WTC11 (cell line): ENCODE measurements around the gene SLC2A4. TPM values are rescaled to one million over a fixed set of nuclear protein-coding genes. Genes with fewer than 3 reads are reported as not detected.

Source experiments
- ATAC-seq: fragments of 200-7000 bp; cut with Tn5 transposase; 2 replicates; pipeline ENCODE4 v1.10.0; 2021; ENCODE audit warnings: mild to moderate bottlenecking, moderate library complexity
- CTCF ChIA-PET: fragments of 300-600 bp; sonication (Branson Sonifier 250); formaldehyde crosslinking; loops from one replicate; lab custom pipeline; 2021; ENCODE audit warnings: antibody characterized with exemption; lab: Charles Lee
- POLR2A ChIA-PET: fragments of 350-600 bp; sonication (Branson Sonifier 250); formaldehyde crosslinking; loops from one replicate; lab custom pipeline; 2021; ENCODE audit warnings: antibody characterized with exemption; lab: Charles Lee
- DNase-seq: peaks from one replicate; pipeline ENCODE4 v3.0.0; 2021; ENCODE audit warnings: low spot score
- H3K27ac Mint-ChIP-seq: 2 replicates; pipeline ENCODE4 v1.8.0; 2021; ENCODE audit warnings: mixed read lengths
- H3K27me3 Mint-ChIP-seq: 2 replicates; pipeline ENCODE4 v1.8.0; 2021; ENCODE audit warnings: low read depth, mild to moderate bottlenecking, moderate library complexity, mixed read lengths
- H3K36me3 Mint-ChIP-seq: 2 replicates; pipeline ENCODE4 v1.8.0; 2021; ENCODE audit warnings: mixed read lengths
- H3K4me1 Mint-ChIP-seq: 2 replicates; pipeline ENCODE4 v1.8.0; 2022; ENCODE audit warnings: mixed read lengths
- H3K4me3 Mint-ChIP-seq: 2 replicates; pipeline ENCODE4 v1.8.0; 2021; ENCODE audit warnings: mild to moderate bottlenecking, moderate library complexity, mixed read lengths
- H3K9me3 Mint-ChIP-seq: 2 replicates; pipeline ENCODE4 v1.8.0; 2021; ENCODE audit warnings: mixed read lengths
- ATF1 ChIP-seq: sonication (generic); formaldehyde crosslinking; IDR thresholded peaks from 2 replicates; pipeline ENCODE4 v1.8.1; 2023; ENCODE audit warnings: mild to moderate bottlenecking, moderate library complexity, missing genetic modification reagents
- ELF4 ChIP-seq: sonication (generic); formaldehyde crosslinking; IDR thresholded peaks from 2 replicates; pipeline ENCODE4 v1.8.1; 2022; ENCODE audit warnings: low read depth, mild to moderate bottlenecking, moderate library complexity, missing genetic modification reagents
- ESRRA ChIP-seq: sonication (generic); formaldehyde crosslinking; IDR thresholded peaks from 2 replicates; pipeline ENCODE4 v1.8.1; 2022; ENCODE audit warnings: mild to moderate bottlenecking, missing genetic modification reagents, borderline replicate concordance
- KAT7 ChIP-seq: sonication (generic); formaldehyde crosslinking; IDR thresholded peaks from 2 replicates; pipeline ENCODE4 v1.8.1; 2023; ENCODE audit warnings: missing genetic modification reagents, mild to moderate bottlenecking, borderline replicate concordance
- PRRX2 ChIP-seq: fragments of 250-450 bp; sonication (Bioruptor Pico); IDR thresholded peaks from 2 replicates; pipeline ENCODE4 v1.8.0; 2021; ENCODE audit warnings: mild to moderate bottlenecking
- RORB ChIP-seq: fragments of 250-450 bp; sonication (Bioruptor Pico); IDR thresholded peaks from 2 replicates; pipeline ENCODE4 v1.9.0; 2021; ENCODE audit warnings: mild to moderate bottlenecking
- SMAD3 ChIP-seq: sonication (generic); formaldehyde crosslinking; IDR thresholded peaks from 2 replicates; pipeline ENCODE4 v1.8.0; 2022; ENCODE audit warnings: missing genetic modification reagents, mild to moderate bottlenecking, borderline replicate concordance
- SP1 ChIP-seq: sonication (generic); formaldehyde crosslinking; conservative IDR thresholded peaks from 2 replicates; pipeline ENCODE4 v1.8.1; 2022; ENCODE audit warnings: missing genetic modification reagents
- TEAD1 ChIP-seq: sonication (generic); formaldehyde crosslinking; IDR thresholded peaks from 2 replicates; pipeline ENCODE4 v1.8.0; 2022; ENCODE audit warnings: mild to moderate bottlenecking, missing genetic modification reagents
- TP53 ChIP-seq: sonication (generic); formaldehyde crosslinking; IDR thresholded peaks from 2 replicates; pipeline ENCODE4 v1.8.1; 2023; ENCODE audit warnings: mild to moderate bottlenecking, missing genetic modification reagents
- ZNF121 ChIP-seq: sonication (generic); formaldehyde crosslinking; IDR thresholded peaks from 2 replicates; pipeline ENCODE4 v1.8.0; 2023; ENCODE audit warnings: missing genetic modification reagents
- ZNF232 ChIP-seq: sonication (generic); formaldehyde crosslinking; IDR thresholded peaks from 2 replicates; pipeline ENCODE4 v1.8.0; 2022; ENCODE audit warnings: mild to moderate bottlenecking, missing genetic modification reagents
- ZNF263 ChIP-seq: sonication (generic); formaldehyde crosslinking; IDR thresholded peaks from 2 replicates; pipeline ENCODE4 v1.8.1; 2022; ENCODE audit warnings: low read depth, mild to moderate bottlenecking, moderate library complexity, missing genetic modification reagents
- ZNF416 ChIP-seq: fragments of 250-450 bp; sonication (Bioruptor Pico); IDR thresholded peaks from 2 replicates; pipeline ENCODE4 v1.9.0; 2021; ENCODE audit warnings: mild to moderate bottlenecking, inconsistent platforms
- ZNF671 ChIP-seq: fragments of 250-450 bp; sonication (Bioruptor Pico); IDR thresholded peaks from 2 replicates; pipeline ENCODE4 v1.8.0; 2021; ENCODE audit warnings: mild to moderate bottlenecking
- total RNA-seq: library from RNA; stranded (reverse); gene quantifications from 3 replicates; pipeline ENCODE4 v1.2.3, GENCODE V29; 2021
- TF ChIP-seq, protein P1 (sequence below): fragments of 250-450 bp; sonication (Bioruptor Pico); IDR thresholded peaks from 2 replicates; pipeline ENCODE4 v1.8.0; 2021; ENCODE audit warnings: mild to moderate bottlenecking
- TF ChIP-seq, protein P2 (sequence below): sonication (generic); formaldehyde crosslinking; IDR thresholded peaks from 2 replicates; pipeline ENCODE4 v1.8.0; 2022; ENCODE audit warnings: mild to moderate bottlenecking, missing genetic modification reagents
- TF ChIP-seq, protein P3 (sequence below): sonication (generic); formaldehyde crosslinking; IDR thresholded peaks from 2 replicates; pipeline ENCODE4 v1.8.0; 2023; ENCODE audit warnings: missing genetic modification reagents, mild to moderate bottlenecking, borderline replicate concordance
- TF ChIP-seq, protein P4 (sequence below): fragments of 250-450 bp; sonication (Bioruptor Pico); IDR thresholded peaks from 2 replicates; pipeline ENCODE4 v2.1.2; 2022; ENCODE audit warnings: mild to moderate bottlenecking, moderate library complexity
- TF ChIP-seq, protein P5 (sequence below): fragments of 250-450 bp; sonication (Bioruptor Pico); IDR thresholded peaks from 2 replicates; pipeline ENCODE4 v1.9.0; 2021; ENCODE audit warnings: mild to moderate bottlenecking

Gene SLC2A4
- total RNA-seq, 1 experiment from 2014 or later, result 6.4 TPM

DNA sequence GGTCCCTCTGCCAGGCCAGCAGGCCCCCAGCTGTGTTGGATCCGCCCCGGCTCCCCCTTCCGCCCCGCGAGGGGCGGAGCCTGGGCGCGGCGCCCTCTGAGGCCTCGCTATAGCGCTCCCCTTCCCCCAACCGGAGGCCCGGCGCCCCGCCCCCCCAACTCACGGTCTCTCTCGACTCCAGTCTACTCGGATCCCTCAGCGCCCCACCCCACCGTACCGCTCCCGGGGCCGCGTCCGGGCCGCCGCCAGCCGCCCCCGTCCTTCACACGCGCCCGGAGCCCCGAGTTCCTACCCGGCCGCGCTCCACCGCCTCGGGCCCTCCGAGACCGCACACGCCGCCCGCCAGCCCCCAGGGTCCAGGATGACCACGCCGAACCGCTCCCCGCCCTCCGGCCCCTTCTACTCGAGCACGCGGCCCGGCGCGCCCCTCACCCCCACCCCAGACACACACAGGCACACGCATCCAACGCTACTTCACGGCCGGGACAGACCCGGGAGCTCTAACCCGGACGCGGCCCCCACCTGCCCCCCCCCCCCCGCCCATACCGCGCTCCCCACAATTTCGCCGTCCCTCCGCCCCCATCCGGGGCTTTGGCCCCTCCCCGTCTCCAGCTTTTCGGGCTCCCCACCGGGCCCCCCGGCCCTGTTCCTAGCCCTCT is 43.6 kb upstream of the SLC2A4 start (continued):
- TF ChIP-seq, protein P1, sequence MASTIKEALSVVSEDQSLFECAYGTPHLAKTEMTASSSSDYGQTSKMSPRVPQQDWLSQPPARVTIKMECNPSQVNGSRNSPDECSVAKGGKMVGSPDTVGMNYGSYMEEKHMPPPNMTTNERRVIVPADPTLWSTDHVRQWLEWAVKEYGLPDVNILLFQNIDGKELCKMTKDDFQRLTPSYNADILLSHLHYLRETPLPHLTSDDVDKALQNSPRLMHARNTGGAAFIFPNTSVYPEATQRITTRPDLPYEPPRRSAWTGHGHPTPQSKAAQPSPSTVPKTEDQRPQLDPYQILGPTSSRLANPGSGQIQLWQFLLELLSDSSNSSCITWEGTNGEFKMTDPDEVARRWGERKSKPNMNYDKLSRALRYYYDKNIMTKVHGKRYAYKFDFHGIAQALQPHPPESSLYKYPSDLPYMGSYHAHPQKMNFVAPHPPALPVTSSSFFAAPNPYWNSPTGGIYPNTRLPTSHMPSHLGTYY (CRISPR knock-in tag), result no peak
- TF ChIP-seq ZNF263 (CRISPR knock-in tag), result no peak
- TF ChIP-seq ATF1 (CRISPR knock-in tag), result no peak
- TF ChIP-seq, protein P2, sequence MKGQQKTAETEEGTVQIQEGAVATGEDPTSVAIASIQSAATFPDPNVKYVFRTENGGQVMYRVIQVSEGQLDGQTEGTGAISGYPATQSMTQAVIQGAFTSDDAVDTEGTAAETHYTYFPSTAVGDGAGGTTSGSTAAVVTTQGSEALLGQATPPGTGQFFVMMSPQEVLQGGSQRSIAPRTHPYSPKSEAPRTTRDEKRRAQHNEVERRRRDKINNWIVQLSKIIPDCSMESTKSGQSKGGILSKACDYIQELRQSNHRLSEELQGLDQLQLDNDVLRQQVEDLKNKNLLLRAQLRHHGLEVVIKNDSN, result no peak
- TF ChIP-seq, protein P3, sequence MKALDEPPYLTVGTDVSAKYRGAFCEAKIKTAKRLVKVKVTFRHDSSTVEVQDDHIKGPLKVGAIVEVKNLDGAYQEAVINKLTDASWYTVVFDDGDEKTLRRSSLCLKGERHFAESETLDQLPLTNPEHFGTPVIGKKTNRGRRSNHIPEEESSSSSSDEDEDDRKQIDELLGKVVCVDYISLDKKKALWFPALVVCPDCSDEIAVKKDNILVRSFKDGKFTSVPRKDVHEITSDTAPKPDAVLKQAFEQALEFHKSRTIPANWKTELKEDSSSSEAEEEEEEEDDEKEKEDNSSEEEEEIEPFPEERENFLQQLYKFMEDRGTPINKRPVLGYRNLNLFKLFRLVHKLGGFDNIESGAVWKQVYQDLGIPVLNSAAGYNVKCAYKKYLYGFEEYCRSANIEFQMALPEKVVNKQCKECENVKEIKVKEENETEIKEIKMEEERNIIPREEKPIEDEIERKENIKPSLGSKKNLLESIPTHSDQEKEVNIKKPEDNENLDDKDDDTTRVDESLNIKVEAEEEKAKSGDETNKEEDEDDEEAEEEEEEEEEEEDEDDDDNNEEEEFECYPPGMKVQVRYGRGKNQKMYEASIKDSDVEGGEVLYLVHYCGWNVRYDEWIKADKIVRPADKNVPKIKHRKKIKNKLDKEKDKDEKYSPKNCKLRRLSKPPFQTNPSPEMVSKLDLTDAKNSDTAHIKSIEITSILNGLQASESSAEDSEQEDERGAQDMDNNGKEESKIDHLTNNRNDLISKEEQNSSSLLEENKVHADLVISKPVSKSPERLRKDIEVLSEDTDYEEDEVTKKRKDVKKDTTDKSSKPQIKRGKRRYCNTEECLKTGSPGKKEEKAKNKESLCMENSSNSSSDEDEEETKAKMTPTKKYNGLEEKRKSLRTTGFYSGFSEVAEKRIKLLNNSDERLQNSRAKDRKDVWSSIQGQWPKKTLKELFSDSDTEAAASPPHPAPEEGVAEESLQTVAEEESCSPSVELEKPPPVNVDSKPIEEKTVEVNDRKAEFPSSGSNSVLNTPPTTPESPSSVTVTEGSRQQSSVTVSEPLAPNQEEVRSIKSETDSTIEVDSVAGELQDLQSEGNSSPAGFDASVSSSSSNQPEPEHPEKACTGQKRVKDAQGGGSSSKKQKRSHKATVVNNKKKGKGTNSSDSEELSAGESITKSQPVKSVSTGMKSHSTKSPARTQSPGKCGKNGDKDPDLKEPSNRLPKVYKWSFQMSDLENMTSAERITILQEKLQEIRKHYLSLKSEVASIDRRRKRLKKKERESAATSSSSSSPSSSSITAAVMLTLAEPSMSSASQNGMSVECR (CRISPR knock-in tag), result 0 out of 2 replicates have a peak, but pooled peaks have one; percentile 18
- no peak for TF ChIP-seq ZNF416 (CRISPR knock-in tag)
- TF ChIP-seq KAT7, result 0 out of 2 replicates have a peak, but pooled peaks have one; percentile 32
- no peak for TF ChIP-seq TP53 (CRISPR knock-in tag)
- peak; percentile 72 for TF ChIP-seq SP1 (CRISPR knock-in tag)
- TF ChIP-seq TEAD1 (CRISPR knock-in tag), result no peak

DNA sequence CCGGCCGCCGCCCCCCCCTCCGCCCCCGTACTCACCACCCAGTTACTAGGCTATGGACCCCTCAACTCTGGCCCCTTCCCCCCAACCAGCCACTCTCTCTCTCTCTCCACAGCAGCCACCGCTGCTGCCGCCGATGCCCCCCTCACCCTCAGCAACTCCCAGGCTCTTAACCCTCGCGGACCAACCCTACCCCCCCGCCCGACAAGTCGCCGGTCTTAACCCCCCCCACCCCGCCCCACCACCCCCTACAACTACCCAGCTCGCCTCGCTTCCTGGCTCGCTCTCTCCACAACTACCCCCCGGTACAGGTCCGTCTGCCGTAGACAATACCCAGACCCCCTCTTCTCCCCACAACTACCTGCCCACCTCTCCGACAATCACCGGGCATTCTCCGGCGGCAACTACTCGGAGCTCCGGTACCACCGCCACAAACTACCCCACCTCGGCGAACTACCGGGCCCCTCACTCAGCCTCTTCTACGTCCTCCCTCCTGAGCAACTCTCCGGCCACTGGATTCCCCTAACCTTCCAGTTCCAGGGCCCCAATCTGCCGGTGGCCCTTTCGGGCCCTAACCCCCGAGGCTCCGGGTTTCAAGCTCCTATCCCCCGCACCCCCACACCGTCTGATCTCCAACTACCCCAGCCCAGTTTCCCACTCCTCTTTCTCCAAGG is 43.0 kb upstream of the SLC2A4 start:
- Mint-ChIP-seq H3K27me3 (no peaks in the 10 kb centered on the region), H3K9me3 (no peaks in the 10 kb centered on the region), H3K4me1 (peaks cover 41% of the 10 kb centered on the region), H3K27ac (peak overlapping the region; percentile 93), H3K4me3 (peak overlapping the region; percentile 95), H3K36me3 (peaks cover 29% of the 10 kb centered on the region)
- DNase-seq (no peak), ATAC-seq (no peak)
- ChIA-PET POLR2A (interaction anchor here (1.6 to 1.8 kb wide), 2 partner anchors 18 to 91 kb away, joined by 4 to 8 read pairs; partner anchors contain the start of genes ACADVL and NEURL4), CTCF (interaction anchor here (2.0 to 6.0 kb wide), 3 partner anchors 18 to 42 kb away, joined by 10 to 36 read pairs (median 13); partner anchors contain the start of genes ACADVL and DLG4)
- TF ChIP-seq, protein P3 (CRISPR knock-in tag), result no peak
- TF ChIP-seq ELF4 (no peak), ESRRA (no peak), TEAD1 (CRISPR knock-in tag) (no peak), ZNF671 (no peak), ZNF121 (no peak), PRRX2 (CRISPR knock-in tag) (no peak), ZNF232 (no peak), SMAD3 (CRISPR knock-in tag) (no peak), RORB (CRISPR knock-in tag) (no peak), KAT7 (no peak)
- TF ChIP-seq, protein P4, sequence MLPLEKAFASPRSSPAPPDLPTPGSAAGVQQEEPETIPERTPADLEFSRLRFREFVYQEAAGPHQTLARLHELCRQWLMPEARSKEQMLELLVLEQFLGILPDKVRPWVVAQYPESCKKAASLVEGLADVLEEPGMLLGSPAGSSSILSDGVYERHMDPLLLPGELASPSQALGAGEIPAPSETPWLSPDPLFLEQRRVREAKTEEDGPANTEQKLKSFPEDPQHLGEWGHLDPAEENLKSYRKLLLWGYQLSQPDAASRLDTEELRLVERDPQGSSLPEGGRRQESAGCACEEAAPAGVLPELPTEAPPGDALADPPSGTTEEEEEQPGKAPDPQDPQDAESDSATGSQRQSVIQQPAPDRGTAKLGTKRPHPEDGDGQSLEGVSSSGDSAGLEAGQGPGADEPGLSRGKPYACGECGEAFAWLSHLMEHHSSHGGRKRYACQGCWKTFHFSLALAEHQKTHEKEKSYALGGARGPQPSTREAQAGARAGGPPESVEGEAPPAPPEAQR, result no peak
- TF ChIP-seq, protein P5, sequence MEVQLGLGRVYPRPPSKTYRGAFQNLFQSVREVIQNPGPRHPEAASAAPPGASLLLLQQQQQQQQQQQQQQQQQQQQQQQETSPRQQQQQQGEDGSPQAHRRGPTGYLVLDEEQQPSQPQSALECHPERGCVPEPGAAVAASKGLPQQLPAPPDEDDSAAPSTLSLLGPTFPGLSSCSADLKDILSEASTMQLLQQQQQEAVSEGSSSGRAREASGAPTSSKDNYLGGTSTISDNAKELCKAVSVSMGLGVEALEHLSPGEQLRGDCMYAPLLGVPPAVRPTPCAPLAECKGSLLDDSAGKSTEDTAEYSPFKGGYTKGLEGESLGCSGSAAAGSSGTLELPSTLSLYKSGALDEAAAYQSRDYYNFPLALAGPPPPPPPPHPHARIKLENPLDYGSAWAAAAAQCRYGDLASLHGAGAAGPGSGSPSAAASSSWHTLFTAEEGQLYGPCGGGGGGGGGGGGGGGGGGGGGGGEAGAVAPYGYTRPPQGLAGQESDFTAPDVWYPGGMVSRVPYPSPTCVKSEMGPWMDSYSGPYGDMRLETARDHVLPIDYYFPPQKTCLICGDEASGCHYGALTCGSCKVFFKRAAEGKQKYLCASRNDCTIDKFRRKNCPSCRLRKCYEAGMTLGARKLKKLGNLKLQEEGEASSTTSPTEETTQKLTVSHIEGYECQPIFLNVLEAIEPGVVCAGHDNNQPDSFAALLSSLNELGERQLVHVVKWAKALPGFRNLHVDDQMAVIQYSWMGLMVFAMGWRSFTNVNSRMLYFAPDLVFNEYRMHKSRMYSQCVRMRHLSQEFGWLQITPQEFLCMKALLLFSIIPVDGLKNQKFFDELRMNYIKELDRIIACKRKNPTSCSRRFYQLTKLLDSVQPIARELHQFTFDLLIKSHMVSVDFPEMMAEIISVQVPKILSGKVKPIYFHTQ, result no peak
